ENCODE data around the gene ATXN2.
A peak's percentile ranks its signal among the peaks of the same experiment; 100 is the strongest.

The ATXN2 gene

GRCh38 chr12:111419784-111420183 is 179.3 kb downstream of the ATXN2 start:
- Mint-ChIP-seq H3K9me3 (no peaks in the 10 kb centered on the region), H3K4me3 (no peak overlapping the region), H3K4me1 (peaks cover 37% of the 10 kb centered on the region), H3K27me3 (no peaks in the 10 kb centered on the region), H3K36me3 (peaks cover 42% of the 10 kb centered on the region), H3K27ac (no peak overlapping the region)
- no peak for DNase-seq
- CTCF ChIA-PET: interaction anchor here (2.6 kb wide), 1 partner anchor 32 kb away, joined by 7 read pairs; no protein-coding TSS in a partner anchor

DNA sequence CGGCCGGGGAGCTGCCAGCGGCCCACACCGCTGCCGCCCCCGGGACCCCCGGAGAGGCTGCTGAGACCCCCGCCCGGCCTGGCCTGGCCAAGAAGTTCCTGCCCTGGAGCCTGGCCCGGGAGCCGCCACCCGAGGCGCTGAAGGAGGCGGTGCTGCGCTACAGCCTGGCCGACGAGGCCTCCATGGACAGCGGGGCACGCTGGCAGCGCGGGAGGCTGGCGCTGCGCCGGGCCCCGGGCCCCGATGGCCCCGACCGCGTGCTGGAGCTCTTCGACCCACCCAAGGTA is 180.6 kb downstream of the ATXN2 start:
- no peak for DNase-seq
- H3K36me3 Mint-ChIP-seq: peaks cover 46% of the 10 kb centered on the region
- H3K4me3 Mint-ChIP-seq: no peak overlapping the region
- H3K27ac Mint-ChIP-seq: no peak overlapping the region
- no peaks in the 10 kb centered on the region for H3K9me3 Mint-ChIP-seq
- CTCF ChIA-PET: no interaction called here
- H3K4me1 Mint-ChIP-seq: peaks cover 37% of the 10 kb centered on the region
- H3K27me3 Mint-ChIP-seq: no peaks in the 10 kb centered on the region

DNA sequence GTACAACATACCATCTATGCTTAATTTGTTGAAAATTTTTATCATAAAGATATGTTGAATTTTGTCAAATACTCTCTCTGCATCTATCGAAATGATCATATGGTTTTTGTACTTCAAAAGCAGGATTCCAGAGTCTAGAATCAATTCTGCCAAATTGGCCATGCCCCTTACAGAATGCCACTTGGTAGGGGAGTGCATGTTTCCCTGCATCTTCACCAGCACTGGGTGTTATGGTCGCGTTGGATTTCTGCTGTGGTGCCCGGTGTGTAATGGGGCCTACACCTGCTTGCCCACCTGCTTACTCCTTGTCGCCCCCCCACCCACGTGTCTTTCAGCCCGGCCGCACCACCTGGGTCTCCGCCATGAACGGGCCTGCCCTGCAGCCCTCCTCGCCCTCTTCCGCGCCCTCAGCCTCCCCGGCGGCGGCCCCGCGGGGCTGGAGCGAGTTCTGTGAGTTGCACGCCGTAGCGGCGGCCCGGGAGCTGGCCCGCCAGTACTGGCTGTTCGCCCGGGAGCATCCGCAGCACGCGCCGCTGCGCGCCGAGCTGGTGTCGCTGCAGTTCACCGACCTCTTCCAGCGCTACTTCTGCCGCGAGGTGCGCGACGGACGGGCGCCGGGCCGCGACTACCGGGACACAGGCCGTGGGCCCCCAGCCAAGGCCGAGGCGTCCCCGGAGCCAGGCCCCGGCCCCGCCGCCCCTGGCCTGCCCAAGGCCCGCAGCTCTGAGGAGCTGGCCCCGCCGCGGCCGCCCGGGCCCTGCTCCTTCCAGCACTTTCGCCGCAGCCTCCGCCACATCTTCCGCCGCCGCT is 181.1 kb downstream of the ATXN2 start:
- no peaks in the 10 kb centered on the region for H3K9me3 Mint-ChIP-seq
- CTCF ChIA-PET: no interaction called here
- H3K36me3 Mint-ChIP-seq: peaks cover 50% of the 10 kb centered on the region
- H3K4me3 Mint-ChIP-seq: no peak overlapping the region
- H3K27me3 Mint-ChIP-seq: no peaks in the 10 kb centered on the region
- DNase-seq: no peak
- H3K4me1 Mint-ChIP-seq: peaks cover 41% of the 10 kb centered on the region
- H3K27ac Mint-ChIP-seq: no peak overlapping the region

- CTCF ChIA-PET: no interaction called here
- H3K4me1 Mint-ChIP-seq: peaks cover 46% of the 10 kb centered on the region
- H3K27me3 Mint-ChIP-seq: no peaks in the 10 kb centered on the region
- H3K27ac Mint-ChIP-seq: no peak overlapping the region
- H3K4me3 Mint-ChIP-seq: no peak overlapping the region
- H3K9me3 Mint-ChIP-seq: no peaks in the 10 kb centered on the region
- peaks cover 51% of the 10 kb centered on the region for H3K36me3 Mint-ChIP-seq
- DNase-seq: no peak
Measured at GRCh38 chr12:111417290-111417689, 181.8 kb downstream of the ATXN2 start.

DNA sequence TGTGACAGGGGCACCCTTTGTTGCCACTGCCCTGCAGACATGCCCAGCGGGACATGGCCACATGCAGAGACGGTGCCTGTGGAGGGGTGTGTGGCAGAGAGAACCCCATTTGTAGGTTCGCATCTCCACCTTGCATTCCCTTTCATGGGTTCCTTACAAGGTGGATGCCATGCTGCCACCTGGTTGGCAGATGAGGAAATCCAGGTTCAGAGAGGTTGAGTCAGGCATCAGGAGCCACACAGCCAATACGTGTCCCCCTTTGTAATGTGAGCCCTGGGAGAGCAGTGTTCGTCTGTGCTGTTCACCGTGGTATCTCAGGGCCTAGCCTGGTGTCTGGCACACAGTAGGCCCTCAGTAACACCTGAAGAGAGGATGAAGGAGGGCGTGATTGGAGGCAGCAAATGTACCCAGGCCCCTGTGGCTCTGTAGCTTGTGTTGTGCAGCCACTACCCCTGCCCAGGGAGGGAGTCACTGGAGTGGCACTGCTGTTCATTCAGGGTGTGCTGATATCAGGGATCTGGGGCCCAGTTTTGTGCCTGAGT is 184.3 kb downstream of the ATXN2 start:
- CTCF ChIA-PET: no interaction called here
- Mint-ChIP-seq H3K27ac (peak overlapping the region; percentile 9), H3K27me3 (no peaks in the 10 kb centered on the region), H3K36me3 (peaks cover 46% of the 10 kb centered on the region), H3K9me3 (no peaks in the 10 kb centered on the region), H3K4me1 (peaks cover 58% of the 10 kb centered on the region), H3K4me3 (no peak overlapping the region)
- no peak for DNase-seq

GRCh38 chr12:111413442-111414086 is 185.6 kb downstream of the ATXN2 start:
- peaks cover 70% of the 10 kb centered on the region for H3K4me1 Mint-ChIP-seq
- H3K4me3 Mint-ChIP-seq: no peak overlapping the region
- H3K27ac Mint-ChIP-seq: peak overlapping the region; percentile 76
- H3K36me3 Mint-ChIP-seq: peaks cover 41% of the 10 kb centered on the region
- no peaks in the 10 kb centered on the region for H3K27me3 Mint-ChIP-seq
- DNase-seq: no peak
- no peaks in the 10 kb centered on the region for H3K9me3 Mint-ChIP-seq
- CTCF ChIA-PET: interaction anchor here (0.8 to 24.2 kb wide), 4 partner anchors 10 to 34 kb away, joined by 3 to 757 read pairs (median 10); no protein-coding TSS in a partner anchor

- H3K27me3 Mint-ChIP-seq: no peaks in the 10 kb centered on the region
- CTCF ChIA-PET: interaction anchor here (0.8 to 24.2 kb wide), 5 partner anchors 9 to 34 kb away, joined by 3 to 757 read pairs (median 9); no protein-coding TSS in a partner anchor
- DNase-seq: no peak
- peak overlapping the region; percentile 76 for H3K27ac Mint-ChIP-seq
- peaks cover 77% of the 10 kb centered on the region for H3K4me1 Mint-ChIP-seq
- no peak overlapping the region for H3K4me3 Mint-ChIP-seq
- H3K9me3 Mint-ChIP-seq: no peaks in the 10 kb centered on the region
- peaks cover 41% of the 10 kb centered on the region for H3K36me3 Mint-ChIP-seq
Measured at GRCh38 chr12:111412830-111413441, 186.2 kb downstream of the ATXN2 start.

DNA sequence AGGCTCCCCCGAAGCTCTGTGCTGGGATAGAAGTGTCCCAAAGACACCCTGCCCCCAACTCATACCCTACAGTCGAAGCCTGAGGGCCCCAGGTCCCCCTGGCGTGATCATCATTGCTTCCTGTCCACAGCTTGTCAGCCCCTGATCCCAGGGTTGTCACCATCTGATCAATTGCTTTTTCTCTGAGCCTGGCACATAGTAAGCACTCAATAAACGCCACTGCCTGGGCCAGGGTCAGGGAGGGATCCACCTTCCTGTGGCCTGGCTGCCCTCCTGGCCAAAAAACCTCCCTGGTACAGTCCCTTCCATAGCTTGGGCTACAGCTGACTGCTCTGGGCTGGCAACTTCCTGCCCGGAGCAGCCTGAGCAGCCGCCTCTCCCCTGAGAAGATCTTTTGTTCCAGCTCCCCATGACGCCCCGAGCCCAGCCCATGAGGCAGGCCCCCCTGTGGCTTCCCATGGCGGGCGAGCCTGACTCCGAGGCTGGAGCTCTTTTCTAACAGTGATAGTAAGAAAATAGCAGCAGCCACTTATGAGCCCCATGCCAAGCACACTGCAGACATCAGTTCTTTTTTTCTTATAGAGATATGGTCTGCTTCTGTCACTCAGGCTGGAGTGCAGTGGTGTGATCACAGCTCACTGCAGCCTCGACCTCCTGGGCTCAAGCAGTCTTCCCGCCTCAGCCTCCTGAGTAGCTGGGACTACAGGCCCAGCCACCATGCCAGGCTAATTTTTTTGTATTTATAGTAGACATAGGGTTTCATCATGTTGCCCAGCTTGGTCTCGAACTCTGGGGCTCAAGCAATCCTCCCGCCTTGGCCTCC is 186.9 kb downstream of the ATXN2 start:
- peak; percentile 43 for DNase-seq
- Mint-ChIP-seq H3K9me3 (no peaks in the 10 kb centered on the region), H3K27me3 (no peaks in the 10 kb centered on the region), H3K27ac (peak overlapping the region; percentile 76), H3K36me3 (peaks cover 45% of the 10 kb centered on the region), H3K4me1 (peaks cover 81% of the 10 kb centered on the region), H3K4me3 (no peak overlapping the region)
- CTCF ChIA-PET: interaction anchor here (1.0 to 24.2 kb wide), 7 partner anchors 9 to 35 kb away, joined by 3 to 757 read pairs (median 5); no protein-coding TSS in a partner anchor

DNA sequence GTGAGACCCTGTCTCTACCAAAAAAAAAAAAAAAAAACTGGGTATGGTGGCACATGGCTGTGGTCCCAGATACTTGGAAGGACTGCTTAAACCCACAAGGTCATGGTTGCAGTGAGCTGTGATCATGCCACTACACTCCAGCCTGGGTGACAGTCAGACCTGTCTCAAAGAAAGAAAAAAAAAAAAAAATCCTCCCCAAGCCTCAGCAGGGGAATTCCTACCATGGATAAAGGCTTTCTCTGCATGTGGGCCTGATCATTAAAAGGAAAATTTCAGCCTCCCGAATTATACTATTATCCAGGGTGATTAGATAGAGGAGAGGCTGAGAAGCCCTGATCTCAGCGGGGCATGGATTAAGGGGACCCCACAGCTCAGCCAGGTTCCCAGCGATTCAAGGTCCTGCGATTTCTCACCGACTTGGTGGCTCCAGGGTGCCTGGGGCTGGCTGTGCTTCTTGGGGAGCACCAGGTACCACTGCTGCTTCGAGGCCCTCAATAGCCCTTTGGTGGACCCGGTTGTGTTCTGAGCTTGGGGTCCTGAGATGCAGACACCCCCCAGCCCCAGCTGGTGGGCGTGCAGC is 187.8 kb downstream of the ATXN2 start:
- Mint-ChIP-seq H3K27ac (peak overlapping the region; percentile 42), H3K9me3 (no peaks in the 10 kb centered on the region), H3K27me3 (no peaks in the 10 kb centered on the region), H3K4me1 (peaks cover 80% of the 10 kb centered on the region), H3K4me3 (no peak overlapping the region), H3K36me3 (peaks cover 44% of the 10 kb centered on the region)
- DNase-seq: no peak
- CTCF ChIA-PET: interaction anchor here (1.0 to 24.2 kb wide), 6 partner anchors 8 to 36 kb away, joined by 3 to 757 read pairs (median 7); no protein-coding TSS in a partner anchor

- no peak overlapping the region for H3K4me3 Mint-ChIP-seq
- no peak for DNase-seq
- CTCF ChIA-PET: interaction anchor here (0.8 to 24.2 kb wide), 3 partner anchors 14 to 37 kb away, joined by 3 to 757 read pairs (median 5); no protein-coding TSS in a partner anchor
Measured at GRCh38 chr12:111410431-111411184, 188.5 kb downstream of the ATXN2 start.

DNA sequence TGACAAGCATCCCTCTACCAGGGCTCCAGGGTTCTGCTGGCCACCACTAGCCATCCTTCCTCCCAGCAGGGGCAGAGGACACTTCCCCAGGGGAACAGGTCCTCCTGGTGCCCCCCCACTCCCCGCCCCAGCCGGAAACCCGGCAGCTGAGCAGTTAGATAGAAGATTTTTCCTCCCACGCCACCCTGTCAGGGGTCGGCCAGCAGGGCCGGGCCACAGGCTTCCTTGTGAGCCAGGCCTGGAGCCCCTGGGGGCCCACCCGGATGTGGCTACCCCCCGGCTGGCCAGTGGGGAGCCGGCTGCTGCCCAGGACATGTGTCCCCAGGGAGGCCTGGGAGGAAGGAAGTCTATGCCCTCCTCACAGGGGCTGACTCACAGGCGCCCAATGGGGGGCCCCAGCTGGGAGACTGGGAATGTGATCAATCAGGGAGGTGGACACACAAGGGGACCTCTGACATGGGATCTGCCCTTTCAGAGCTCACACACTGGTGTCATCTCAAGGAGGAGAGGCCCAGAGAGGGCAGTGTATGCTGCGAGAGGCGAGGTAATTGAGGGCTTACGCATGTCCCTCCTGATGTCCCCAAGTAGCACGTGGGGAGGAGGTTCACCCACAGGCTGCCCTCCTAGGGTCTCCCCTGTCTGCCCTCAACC is 189.2 kb downstream of the ATXN2 start:
- peak; percentile 65 for DNase-seq
- peak overlapping the region; percentile 77 for H3K27ac Mint-ChIP-seq
- CTCF ChIA-PET: interaction anchor here (0.8 to 24.2 kb wide), 4 partner anchors 13 to 37 kb away, joined by 3 to 757 read pairs (median 6); no protein-coding TSS in a partner anchor

More at GRCh38 chr12:111410431-111411184, 188.5 kb downstream of the ATXN2 start:
- Mint-ChIP-seq H3K4me1 (peaks cover 76% of the 10 kb centered on the region), H3K27ac (peak overlapping the region; percentile 72), H3K9me3 (no peaks in the 10 kb centered on the region), H3K27me3 (no peaks in the 10 kb centered on the region), H3K36me3 (peaks cover 40% of the 10 kb centered on the region)

GRCh38 chr12:111409403-111409779 is 189.7 kb downstream of the ATXN2 start:
- peak; percentile 33 for DNase-seq
- peaks cover 32% of the 10 kb centered on the region for H3K36me3 Mint-ChIP-seq
- H3K27ac Mint-ChIP-seq: peak overlapping the region; percentile 77
- H3K27me3 Mint-ChIP-seq: no peaks in the 10 kb centered on the region
- CTCF ChIA-PET: interaction anchor here (1.3 to 24.2 kb wide), 3 partner anchors 13 to 38 kb away, joined by 3 to 757 read pairs (median 10); no protein-coding TSS in a partner anchor
- no peaks in the 10 kb centered on the region for H3K9me3 Mint-ChIP-seq
- H3K4me3 Mint-ChIP-seq: peak overlapping the region; percentile 96
- peaks cover 75% of the 10 kb centered on the region for H3K4me1 Mint-ChIP-seq

More for the DNA sequence above, 189.2 kb downstream of the ATXN2 start:
- H3K4me1 Mint-ChIP-seq: peaks cover 75% of the 10 kb centered on the region
- no peaks in the 10 kb centered on the region for H3K27me3 Mint-ChIP-seq
- peak overlapping the region; percentile 96 for H3K4me3 Mint-ChIP-seq
- no peaks in the 10 kb centered on the region for H3K9me3 Mint-ChIP-seq
- peaks cover 37% of the 10 kb centered on the region for H3K36me3 Mint-ChIP-seq
